ENCODE results near the gene MESD. TPM values are rescaled to one million over a fixed set of nuclear protein-coding genes. Genes with fewer than 3 reads are reported as not detected.

The MESD gene
- total RNA-seq, 1 experiment from 2014 or later = 28.2 TPM

GRCh38 chr15:80942266-80942665, 47.4 kb downstream of the MESD start:
- no TSS peak for BruUV-seq (replicated peaks)
- POLR2A ChIA-PET = no interaction called here
- no peaks in the 10 kb centered on the region for H3K27me3 ChIP-seq (ENCODE audit: control insufficient read depth, insufficient read depth, low read length)
- H3K36me3 ChIP-seq (ENCODE audit: control insufficient read depth, insufficient read depth, low read length) = no peaks in the 10 kb centered on the region
- DNase-seq (ENCODE audit: low read depth, low spot score) (no peak), ATAC-seq (no peak)
- H3K9me3 ChIP-seq (ENCODE audit: control insufficient read depth, insufficient read depth, low read depth, low read length) = no peaks in the 10 kb centered on the region
- CTCF ChIA-PET = no interaction called here
- intact Hi-C loops (cut with micrococcal nuclease; ENCODE audit: unreplicated experiment) (no loop called here), in situ Hi-C loops (cut with HindIII; ENCODE audit: low pct_unique_long_range_greater_than_20kb, low sequenced_read_pairs) (no loop called here)
- no peaks in the 10 kb centered on the region for H3K4me1 ChIP-seq (ENCODE audit: control insufficient read depth, insufficient read depth, low read length)
- no peak overlapping the region for H3K4me3 ChIP-seq (ENCODE audit: low read depth in 2 of 2, low read length in 2 of 2)
- TF ChIP-seq CTCF (IDR thresholded peaks at IDR 0.05) (no peak), REST (IDR thresholded peaks at IDR 0.05; ENCODE audit: insufficient read depth in 1 of 2, low read depth in 2 of 2, low read length in 1 of 2) (no peak), SIN3A (IDR thresholded peaks at IDR 0.05; ENCODE audit: borderline replicate concordance, insufficient read depth, low read depth, low read length) (no peak), TCF7L2 (IDR thresholded peaks at IDR 0.05; ENCODE audit: low read depth, low read length) (no peak), POLR2AphosphoS5 (IDR thresholded peaks at IDR 0.05; ENCODE audit: low read depth, low read length) (no peak)
- no peak overlapping the region for H3K27ac ChIP-seq (ENCODE audit: low read length)

GRCh38 chr15:80940851-80941250, 48.8 kb downstream of the MESD start:
- TF ChIP-seq REST (IDR thresholded peaks at IDR 0.05; ENCODE audit: insufficient read depth in 1 of 2, low read depth in 2 of 2, low read length in 1 of 2) (no peak), SIN3A (IDR thresholded peaks at IDR 0.05; ENCODE audit: borderline replicate concordance, insufficient read depth, low read depth, low read length) (no peak), POLR2AphosphoS5 (IDR thresholded peaks at IDR 0.05; ENCODE audit: low read depth, low read length) (no peak), CTCF (IDR thresholded peaks at IDR 0.05) (no peak), TCF7L2 (IDR thresholded peaks at IDR 0.05; ENCODE audit: low read depth, low read length) (no peak)
- no peak overlapping the region for H3K27ac ChIP-seq (ENCODE audit: low read length)
- no peaks in the 10 kb centered on the region for H3K36me3 ChIP-seq (ENCODE audit: control insufficient read depth, insufficient read depth, low read length)
- no peaks in the 10 kb centered on the region for H3K9me3 ChIP-seq (ENCODE audit: control insufficient read depth, insufficient read depth, low read depth, low read length)
- no TSS peak for BruUV-seq (replicated peaks)
- POLR2A ChIA-PET = no interaction called here
- H3K4me3 ChIP-seq (ENCODE audit: low read depth in 2 of 2, low read length in 2 of 2) = no peak overlapping the region
- CTCF ChIA-PET = interaction anchor here (0.7 kb wide), 1 partner anchor 12 kb away, joined by 3 read pairs; no protein-coding TSS in a partner anchor
- DNase-seq (ENCODE audit: low read depth, low spot score) (no peak), ATAC-seq (no peak)
- no peaks in the 10 kb centered on the region for H3K27me3 ChIP-seq (ENCODE audit: control insufficient read depth, insufficient read depth, low read length)
- H3K4me1 ChIP-seq (ENCODE audit: control insufficient read depth, insufficient read depth, low read length) = no peaks in the 10 kb centered on the region
- intact Hi-C loops (cut with micrococcal nuclease; ENCODE audit: unreplicated experiment) (no loop called here), in situ Hi-C loops (cut with HindIII; ENCODE audit: low pct_unique_long_range_greater_than_20kb, low sequenced_read_pairs) (no loop called here)
